ENCODE data around the gene CABP1. TPM values are rescaled to one million over a fixed set of nuclear protein-coding genes. Genes with fewer than 3 reads are reported as not detected.

The CABP1 gene
- total and polyA plus RNA-seq, 12 donors = 1.3 to 12.0 (median 3.4) TPM

Other genes starting within 250 kb of the CABP1 start
- gene COX6A1, start 202.5 kb upstream of the CABP1 start, total RNA-seq = 100 to 1,000 TPM; 101 to 180 (median 151) TPM
- gene COX6A1, start 202.5 kb upstream of the CABP1 start, polyA plus RNA-seq = 100 to 1,000 TPM; 531 to 859 TPM
- gene TRIAP1, start 194.2 kb upstream of the CABP1 start, total RNA-seq = 10 to 100 TPM; 10.1 to 18.4 (median 13.0) TPM
- gene TRIAP1, start 194.2 kb upstream of the CABP1 start, polyA plus RNA-seq = 10 to 100 TPM; 12.0 to 28.9 TPM
- gene GATC, start 194.2 kb upstream of the CABP1 start, total RNA-seq = 10 to 100 TPM in 7 of 10 donors, 1 to 10 TPM in 3; 6.4 to 17.0 (median 11.1) TPM
- gene GATC, start 194.2 kb upstream of the CABP1 start, polyA plus RNA-seq = 1 to 10 TPM; 6.0 to 7.3 TPM
- 10 to 100 TPM; 25.4 to 54.7 (median 32.0) TPM for gene SRSF9, start 170.9 kb upstream of the CABP1 start, total RNA-seq
- gene SRSF9, start 170.9 kb upstream of the CABP1 start, polyA plus RNA-seq = 10 to 100 TPM; 29.8 to 42.9 TPM
- 100 to 1,000 TPM in 9 of 10 donors, 10 to 100 TPM in 1; 94.0 to 227 (median 120) TPM for gene DYNLL1, start 144.5 kb upstream of the CABP1 start, total RNA-seq
- 100 to 1,000 TPM; 136 to 352 TPM for gene DYNLL1, start 144.5 kb upstream of the CABP1 start, polyA plus RNA-seq
- gene COQ5, start 111.5 kb upstream of the CABP1 start, total RNA-seq = 10 to 100 TPM; 32.0 to 56.0 (median 43.6) TPM
- gene COQ5, start 111.5 kb upstream of the CABP1 start, polyA plus RNA-seq = 10 to 100 TPM; 32.5 to 64.5 TPM
- 100 to 1,000 TPM; 228 to 359 (median 271) TPM for gene RNF10, start 106.3 kb upstream of the CABP1 start, total RNA-seq
- 100 to 1,000 TPM; 218 to 778 TPM for gene RNF10, start 106.3 kb upstream of the CABP1 start, polyA plus RNA-seq
- gene POP5, start 59.2 kb upstream of the CABP1 start, total RNA-seq = 10 to 100 TPM; 21.1 to 49.9 (median 36.9) TPM
- 10 to 100 TPM; 31.7 to 59.6 TPM for gene POP5, start 59.2 kb upstream of the CABP1 start, polyA plus RNA-seq
- 100 to 1,000 TPM in 8 of 10 donors, 10 to 100 TPM in 2; 95.1 to 179 (median 118) TPM for gene MLEC, start 46.5 kb downstream of the CABP1 start, total RNA-seq
- 10 to 100 TPM; 35.3 to 59.2 TPM for gene MLEC, start 46.5 kb downstream of the CABP1 start, polyA plus RNA-seq
- gene UNC119B, start 69.8 kb downstream of the CABP1 start, total RNA-seq = 10 to 100 TPM in 5 of 10 donors, 1 to 10 TPM in 5; 5.9 to 15.4 (median 9.6) TPM
- gene UNC119B, start 69.8 kb downstream of the CABP1 start, polyA plus RNA-seq = 1 to 10 TPM; 5.0 to 9.5 TPM
- gene ACADS, start 85.2 kb downstream of the CABP1 start, total RNA-seq = 100 to 1,000 TPM in 1 of 10 donors, 10 to 100 TPM in 9; 67.0 to 119 (median 77.9) TPM
- gene ACADS, start 85.2 kb downstream of the CABP1 start, polyA plus RNA-seq = 10 to 100 TPM; 64.4 to 69.0 TPM

Measured in heart right ventricle (tissue), 12 donors.